Tibial artery (tissue), 4 donors: ENCODE measurements around the gene DNAI4.

ENCODE experiments used
- DNase-seq, 2 donors: peaks; one replicate each; pipeline ENCODE4 v3.0.0-alpha.2; 2019
- H3K27ac ChIP-seq, 2 donors: fragments of 200-600 bp; sonication (generic) in 1 of 2; 1 replicate in 1 of 2; 2 replicates in 1 of 2; pipeline ENCODE4 v1.5.1; 2018 to 2019; ENCODE audit warnings: mild to moderate bottlenecking in 1 of 2
- H3K27me3 ChIP-seq, 2 donors: fragments of 200-600 bp; sonication (generic) in 1 of 2; one replicate each; pipeline versions ENCODE4 v1.5.1 to v1.6.0; 2016 to 2019
- H3K36me3 ChIP-seq, 3 donors: fragments of 200-600 bp; sonication (generic) in 2 of 3; one replicate each; pipeline ENCODE4 v1.5.1; 2016 to 2019; ENCODE audit warnings: mild to moderate bottlenecking in 2 of 3
- H3K4me1 ChIP-seq, 4 donors: fragments of 200-600 bp; sonication (generic) in 2 of 4; 1 replicate in 3 of 4; 2 replicates in 1 of 4; pipeline ENCODE4 v1.5.1; 2016 to 2019
- H3K4me3 ChIP-seq, 2 donors: fragments of 200-600 bp; sonication (generic) in 1 of 2; 1 replicate in 1 of 2; 2 replicates in 1 of 2; pipeline ENCODE4 v1.5.1; 2018 to 2019; ENCODE audit warnings: mild to moderate bottlenecking in 2 of 2
- H3K9me3 ChIP-seq, 3 donors: fragments of 200-600 bp; sonication (generic) in 1 of 3; one replicate each; pipeline ENCODE4 v1.5.1; 2016 to 2019
- intact Hi-C: fragments of 100-400 bp; cut with DNase I; formaldehyde crosslinking; loops from one replicate; pipeline ENCODE4 v1.15.0; 2023; ENCODE audit warnings: low total_unique reads
- TF ChIP-seq, protein P1 (sequence below), 2 experiments: fragments of 200-600 bp in 1 of 2; fragments of 450-650 bp in 1 of 2; IDR thresholded peaks; one replicate each; pipeline ENCODE4 v1.5.1; 2017 to 2019; ENCODE audit warnings: antibody characterized with exemption in 2 of 2, mild to moderate bottlenecking in 1 of 2, moderate library complexity in 1 of 2

Gene DNAI4

DNA sequence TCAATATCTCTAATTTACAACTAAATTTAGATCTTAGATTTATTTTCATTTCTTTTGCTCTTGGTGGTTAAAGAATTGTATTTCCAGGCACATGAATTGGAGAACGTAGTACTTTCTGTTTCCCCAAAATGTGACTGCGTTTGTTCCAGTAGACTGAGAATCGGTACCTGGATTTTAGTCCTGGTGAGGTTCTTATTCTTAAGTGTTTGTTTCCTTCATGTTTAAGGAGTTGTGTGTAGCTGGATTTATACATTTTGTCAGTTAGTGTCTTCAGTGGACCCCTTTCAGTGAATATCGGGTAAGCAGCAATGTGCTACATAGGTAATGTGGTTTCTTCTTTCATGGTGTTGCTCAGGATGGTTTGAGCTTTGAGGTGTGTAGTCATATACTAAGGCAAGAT, 6.9 kb upstream of the DNAI4 start:
- Histone ChIP-seq H3K4me3 (peak overlapping the region; percentile 80 to 81), H3K9me3 (no peaks in the 10 kb centered on the region), H3K27ac (peak overlapping the region; percentile 95 to 98), H3K27me3 (no peaks in the 10 kb centered on the region), H3K36me3 (no peaks in the 10 kb centered on the region), H3K4me1 (peaks cover 0 to 64% (median 15%) of the 10 kb centered on the region in 4 donors)
- no peak for DNase-seq
- TF ChIP-seq, protein P1, sequence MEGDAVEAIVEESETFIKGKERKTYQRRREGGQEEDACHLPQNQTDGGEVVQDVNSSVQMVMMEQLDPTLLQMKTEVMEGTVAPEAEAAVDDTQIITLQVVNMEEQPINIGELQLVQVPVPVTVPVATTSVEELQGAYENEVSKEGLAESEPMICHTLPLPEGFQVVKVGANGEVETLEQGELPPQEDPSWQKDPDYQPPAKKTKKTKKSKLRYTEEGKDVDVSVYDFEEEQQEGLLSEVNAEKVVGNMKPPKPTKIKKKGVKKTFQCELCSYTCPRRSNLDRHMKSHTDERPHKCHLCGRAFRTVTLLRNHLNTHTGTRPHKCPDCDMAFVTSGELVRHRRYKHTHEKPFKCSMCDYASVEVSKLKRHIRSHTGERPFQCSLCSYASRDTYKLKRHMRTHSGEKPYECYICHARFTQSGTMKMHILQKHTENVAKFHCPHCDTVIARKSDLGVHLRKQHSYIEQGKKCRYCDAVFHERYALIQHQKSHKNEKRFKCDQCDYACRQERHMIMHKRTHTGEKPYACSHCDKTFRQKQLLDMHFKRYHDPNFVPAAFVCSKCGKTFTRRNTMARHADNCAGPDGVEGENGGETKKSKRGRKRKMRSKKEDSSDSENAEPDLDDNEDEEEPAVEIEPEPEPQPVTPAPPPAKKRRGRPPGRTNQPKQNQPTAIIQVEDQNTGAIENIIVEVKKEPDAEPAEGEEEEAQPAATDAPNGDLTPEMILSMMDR (IDR thresholded peaks at IDR 0.05): no peak
- intact Hi-C loops: no loop called here

DNA sequence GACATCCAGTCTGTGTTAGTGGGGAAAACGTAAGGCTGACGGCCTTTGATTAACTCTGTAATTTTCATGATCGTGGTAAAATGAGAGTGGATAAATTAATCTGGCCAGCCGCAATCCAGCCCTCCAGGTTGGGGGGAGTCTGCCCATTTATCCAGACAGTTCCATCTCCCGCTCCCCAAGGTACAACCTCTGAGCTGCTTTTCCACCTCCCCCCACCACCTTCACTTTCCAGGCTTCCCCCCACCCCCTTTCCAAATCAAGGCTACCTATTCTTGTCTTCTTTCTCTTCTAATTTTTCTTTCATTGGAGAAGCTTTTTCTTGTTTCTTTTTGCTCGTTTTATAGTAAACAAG, 6.1 kb upstream of the DNAI4 start:
- H3K9me3 ChIP-seq: no peaks in the 10 kb centered on the region
- H3K36me3 ChIP-seq: no peaks in the 10 kb centered on the region
- intact Hi-C loops: no loop called here
- no peak for DNase-seq
- H3K27ac ChIP-seq: peak overlapping the region; percentile 95 to 98
- H3K27me3 ChIP-seq: no peaks in the 10 kb centered on the region
- H3K4me1 ChIP-seq: peaks cover 0 to 63% (median 19%) of the 10 kb centered on the region in 4 donors
- TF ChIP-seq, protein P1 (IDR thresholded peaks at IDR 0.05): no peak
- peak overlapping the region; percentile 80 to 81 for H3K4me3 ChIP-seq

DNA sequence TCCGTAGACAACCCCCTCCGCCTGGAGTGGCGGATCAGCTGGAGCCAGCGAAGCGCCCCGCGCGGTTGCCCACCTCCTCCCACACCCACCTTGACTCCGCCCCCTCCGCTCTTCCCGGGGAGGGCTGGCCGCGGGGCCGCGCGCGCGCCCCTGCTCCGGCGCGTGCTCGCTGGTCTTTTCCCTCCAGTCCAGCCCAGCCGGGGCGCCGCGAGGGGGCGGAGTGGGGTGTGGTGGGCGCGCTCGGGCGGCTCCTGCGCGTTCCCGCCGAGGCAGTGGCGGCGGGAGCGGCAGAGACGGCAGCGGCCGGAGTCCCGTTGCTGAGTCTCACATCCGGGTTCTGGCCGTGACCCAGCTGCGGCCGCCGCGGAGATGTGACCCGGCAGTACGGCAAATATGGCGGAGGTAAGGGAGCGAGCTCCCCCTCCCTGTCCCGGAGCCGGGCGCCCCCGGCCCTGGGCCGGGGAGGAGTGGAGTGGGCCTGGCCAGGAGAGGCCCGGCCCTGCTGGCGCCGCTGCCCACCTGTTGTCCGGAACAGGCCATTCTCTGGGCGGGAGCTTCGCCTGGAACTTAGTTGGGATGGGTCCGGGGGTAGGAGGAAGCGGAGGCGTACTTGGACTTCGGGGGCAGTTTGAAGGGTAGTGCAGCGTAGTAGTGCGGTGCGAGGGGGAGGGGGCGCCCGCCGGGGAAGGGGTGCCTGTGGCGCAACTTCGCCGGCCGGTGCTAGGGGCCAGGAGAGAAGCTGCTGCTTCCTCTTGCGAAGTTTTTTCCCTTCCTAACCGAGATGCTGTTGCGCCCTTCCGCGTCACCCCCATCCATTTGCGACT, 5.6 kb upstream of the DNAI4 start:
- no peaks in the 10 kb centered on the region for H3K27me3 ChIP-seq
- H3K27ac ChIP-seq: peak overlapping the region; percentile 95 to 98
- TF ChIP-seq, protein P1 (IDR thresholded peaks at IDR 0.05): peak; percentile 27 to 36
- peaks cover 0 to 60% (median 22%) of the 10 kb centered on the region in 4 donors for H3K4me1 ChIP-seq
- H3K4me3 ChIP-seq: peak overlapping the region; percentile 80 to 81
- no peaks in the 10 kb centered on the region for H3K9me3 ChIP-seq
- intact Hi-C loops: loop anchor here (10.0 kb wide), 2 partner anchors 125 to 395 kb away; partner anchors contain the start of genes SGIP1 and SLC35D1
- H3K36me3 ChIP-seq: no peaks in the 10 kb centered on the region
- DNase-seq: peak; percentile 96 to 98

DNA sequence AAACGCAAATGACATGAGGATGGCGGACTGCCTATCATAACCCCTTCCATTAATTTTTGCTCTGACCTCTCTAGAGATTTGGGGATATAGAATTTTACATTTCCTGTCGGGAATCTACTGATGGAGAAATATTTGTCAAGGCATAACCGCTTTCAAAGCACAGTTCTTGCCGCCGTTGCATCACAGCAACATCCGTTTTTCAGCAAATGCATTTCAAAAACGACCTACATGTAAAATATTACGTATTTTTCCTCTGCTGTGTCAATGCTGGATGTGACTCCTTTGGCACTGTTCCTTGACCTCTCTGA, 5.0 kb upstream of the DNAI4 start:
- H3K4me1 ChIP-seq: peaks cover 0 to 54% (median 22%) of the 10 kb centered on the region in 4 donors
- H3K36me3 ChIP-seq: no peaks in the 10 kb centered on the region
- H3K4me3 ChIP-seq: peak overlapping the region; percentile 80 to 81
- no peaks in the 10 kb centered on the region for H3K27me3 ChIP-seq
- intact Hi-C loops: loop anchor here (10.0 kb wide), 2 partner anchors 125 to 395 kb away; partner anchors contain the start of genes SGIP1 and SLC35D1
- no peaks in the 10 kb centered on the region for H3K9me3 ChIP-seq
- TF ChIP-seq, protein P1 (IDR thresholded peaks at IDR 0.05): no peak
- DNase-seq: no peak
- peak overlapping the region; percentile 95 to 98 for H3K27ac ChIP-seq

DNA sequence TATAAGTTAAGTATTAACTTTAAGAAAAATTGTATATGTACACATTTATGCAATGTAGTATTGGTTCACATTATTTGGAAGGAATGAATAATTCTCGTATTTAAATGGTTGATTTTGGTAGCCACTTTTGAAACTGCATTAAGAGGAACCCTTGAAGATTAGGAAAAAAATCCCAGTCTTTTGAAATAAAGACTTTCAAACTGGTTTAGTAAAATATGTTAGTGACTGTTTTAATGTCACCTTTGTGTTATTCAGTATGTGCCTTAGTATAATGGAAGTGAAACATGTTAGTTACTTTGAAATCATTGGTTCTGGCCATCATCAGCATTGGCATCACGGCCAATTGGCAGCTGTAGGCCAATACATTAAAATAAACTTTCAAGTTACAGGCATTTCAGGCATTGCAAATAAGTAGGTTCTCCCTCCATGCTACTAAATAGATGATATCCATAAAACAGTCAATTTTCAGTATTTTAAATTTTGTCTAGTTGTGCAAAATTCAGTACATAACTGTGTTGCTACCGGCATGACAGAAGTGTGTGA, 4.6 kb upstream of the DNAI4 start:
- H3K4me1 ChIP-seq: peaks cover 0 to 51% (median 22%) of the 10 kb centered on the region in 4 donors
- intact Hi-C loops: loop anchor here (10.0 kb wide), 2 partner anchors 126 to 394 kb away; partner anchors contain the start of genes SGIP1 and SLC35D1

More for the DNA sequence above, 4.6 kb upstream of the DNAI4 start:
- H3K4me3 ChIP-seq: peak overlapping the region; percentile 80 to 81
- TF ChIP-seq, protein P1 (IDR thresholded peaks at IDR 0.05): no peak
- no peaks in the 10 kb centered on the region for H3K27me3 ChIP-seq
- H3K27ac ChIP-seq: peak overlapping the region; percentile 95 to 98
- H3K36me3 ChIP-seq: no peaks in the 10 kb centered on the region
- no peaks in the 10 kb centered on the region for H3K9me3 ChIP-seq
- no peak for DNase-seq
